Endothelial cell of umbilical vein (primary cell): ENCODE measurements around the gene HSPA2.

Experiments used
- EZH2 ChIP-seq: IDR thresholded peaks from 2 replicates; pipeline ENCODE4 v1.6.1; 2012; ENCODE audit warnings: borderline replicate concordance, low read depth, mild to moderate bottlenecking, moderate library complexity, low read length, inconsistent platforms; ENCODE audit not compliant: severe bottlenecking
- GATA2 ChIP-seq: IDR thresholded peaks from 2 replicates; pipeline ENCODE4 v1.7.0; 2011; ENCODE audit warnings: low read depth, mild to moderate bottlenecking, moderate library complexity, mixed read lengths, low read length; ENCODE audit not compliant: insufficient read length, insufficient read depth
- JUN ChIP-seq: IDR thresholded peaks from 2 replicates; pipeline ENCODE4 v1.6.1; 2011; ENCODE audit warnings: borderline replicate concordance, low read depth; ENCODE audit not compliant: insufficient read length, insufficient read depth
- POLR2A ChIP-seq: IDR thresholded peaks from 2 replicates; pipeline ENCODE4 v1.6.1; 2012; ENCODE audit warnings: low read depth, mild to moderate bottlenecking, control low read depth, low read length
- POLR2AphosphoS5 ChIP-seq: IDR thresholded peaks from 2 replicates; pipeline ENCODE4 v1.6.1; 2012; ENCODE audit warnings: low read depth, mild to moderate bottlenecking, control low read depth, low read length, moderate library complexity; ENCODE audit not compliant: insufficient read depth
- TF ChIP-seq, protein P1 (sequence below), 2 donors: IDR thresholded peaks; 1 replicate in 1 of 2; 2 replicates in 1 of 2; pipeline ENCODE4 v1.5.1; 2011; ENCODE audit warnings: low read length in 2 of 2, mild to moderate bottlenecking in 2 of 2, moderate library complexity in 2 of 2, control low read depth in 1 of 2, inconsistent platforms in 1 of 2, low read depth in 1 of 2; ENCODE audit not compliant: insufficient read depth in 1 of 2; ENCODE audit errors: extremely low read depth in 1 of 2

DNA sequence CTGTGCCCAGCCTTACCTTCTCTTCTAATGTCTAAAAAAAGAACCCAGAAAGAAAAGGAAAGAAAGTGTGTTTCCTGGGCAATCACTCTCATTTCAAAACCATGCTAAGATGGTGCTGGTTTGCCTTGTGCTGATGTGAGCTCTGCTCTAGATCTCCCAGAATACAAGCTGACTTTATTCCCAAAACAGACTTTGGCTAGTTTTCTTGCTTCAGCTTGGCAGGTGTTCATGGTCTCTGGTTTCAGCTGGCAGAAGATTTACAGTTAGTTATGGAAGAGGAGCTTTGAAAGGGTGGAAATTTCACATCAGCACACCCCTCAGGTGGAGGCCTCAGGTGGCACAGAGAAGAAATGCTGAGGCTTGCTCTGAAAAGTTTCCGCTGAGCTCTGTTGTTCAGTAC lies 43.6 kb downstream of the HSPA2 start:
- TF ChIP-seq, protein P1, sequence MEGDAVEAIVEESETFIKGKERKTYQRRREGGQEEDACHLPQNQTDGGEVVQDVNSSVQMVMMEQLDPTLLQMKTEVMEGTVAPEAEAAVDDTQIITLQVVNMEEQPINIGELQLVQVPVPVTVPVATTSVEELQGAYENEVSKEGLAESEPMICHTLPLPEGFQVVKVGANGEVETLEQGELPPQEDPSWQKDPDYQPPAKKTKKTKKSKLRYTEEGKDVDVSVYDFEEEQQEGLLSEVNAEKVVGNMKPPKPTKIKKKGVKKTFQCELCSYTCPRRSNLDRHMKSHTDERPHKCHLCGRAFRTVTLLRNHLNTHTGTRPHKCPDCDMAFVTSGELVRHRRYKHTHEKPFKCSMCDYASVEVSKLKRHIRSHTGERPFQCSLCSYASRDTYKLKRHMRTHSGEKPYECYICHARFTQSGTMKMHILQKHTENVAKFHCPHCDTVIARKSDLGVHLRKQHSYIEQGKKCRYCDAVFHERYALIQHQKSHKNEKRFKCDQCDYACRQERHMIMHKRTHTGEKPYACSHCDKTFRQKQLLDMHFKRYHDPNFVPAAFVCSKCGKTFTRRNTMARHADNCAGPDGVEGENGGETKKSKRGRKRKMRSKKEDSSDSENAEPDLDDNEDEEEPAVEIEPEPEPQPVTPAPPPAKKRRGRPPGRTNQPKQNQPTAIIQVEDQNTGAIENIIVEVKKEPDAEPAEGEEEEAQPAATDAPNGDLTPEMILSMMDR (IDR thresholded peaks at IDR 0.05; ENCODE audit: extremely low read depth in 1 of 2, insufficient read depth in 1 of 2, low read depth in 1 of 2, low read length in 2 of 2), result no peak
- TF ChIP-seq GATA2, result no peak
- TF ChIP-seq EZH2, result no peak
- no peak for TF ChIP-seq POLR2A
- no peak for TF ChIP-seq POLR2AphosphoS5
- no peak for TF ChIP-seq JUN
